Measurements from ENCODE around the gene METTL8. TPM values are rescaled to one million over a fixed set of nuclear protein-coding genes. Genes with fewer than 3 reads are reported as not detected.

METTL8 gene
- total RNA-seq, 1 donor from 2014 or later = 21.7 TPM

DNA sequence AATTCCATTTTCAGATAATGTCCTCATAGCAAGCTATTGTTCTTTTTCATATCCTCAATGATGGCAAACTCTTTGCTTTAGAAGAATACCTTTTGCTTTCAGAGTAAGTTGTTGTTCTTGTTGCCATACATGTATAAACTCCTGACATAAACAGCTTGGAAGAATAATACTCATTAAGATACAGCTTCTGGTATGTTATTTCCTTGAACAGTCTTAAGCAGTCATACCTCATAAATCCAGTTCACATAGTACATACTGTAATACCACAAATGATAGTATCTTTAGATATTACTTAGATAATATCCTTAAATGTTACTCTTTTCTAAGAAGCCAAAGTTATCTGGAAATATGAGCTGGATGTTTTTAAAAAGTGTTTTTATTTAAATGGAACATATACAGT, 23.2 kb downstream of the METTL8 start:
- H3K9me3 Mint-ChIP-seq (ENCODE audit: unreplicated experiment) = no peaks in the 10 kb centered on the region
- peaks cover 2% of the 10 kb centered on the region for H3K36me3 Mint-ChIP-seq (ENCODE audit: unreplicated experiment)
- H3K27ac Mint-ChIP-seq (ENCODE audit: unreplicated experiment) = peak overlapping the region; percentile 92
- no peaks in the 10 kb centered on the region for H3K27me3 Mint-ChIP-seq (ENCODE audit: unreplicated experiment)
- H3K4me3 Mint-ChIP-seq (ENCODE audit: unreplicated experiment) = peak overlapping the region; percentile 2
- H3K4me1 Mint-ChIP-seq (ENCODE audit: unreplicated experiment) = peaks cover 48% of the 10 kb centered on the region
- DNase-seq (ENCODE audit: extremely low spot score, unreplicated experiment) = no peak
- TF ChIP-seq, protein P1, sequence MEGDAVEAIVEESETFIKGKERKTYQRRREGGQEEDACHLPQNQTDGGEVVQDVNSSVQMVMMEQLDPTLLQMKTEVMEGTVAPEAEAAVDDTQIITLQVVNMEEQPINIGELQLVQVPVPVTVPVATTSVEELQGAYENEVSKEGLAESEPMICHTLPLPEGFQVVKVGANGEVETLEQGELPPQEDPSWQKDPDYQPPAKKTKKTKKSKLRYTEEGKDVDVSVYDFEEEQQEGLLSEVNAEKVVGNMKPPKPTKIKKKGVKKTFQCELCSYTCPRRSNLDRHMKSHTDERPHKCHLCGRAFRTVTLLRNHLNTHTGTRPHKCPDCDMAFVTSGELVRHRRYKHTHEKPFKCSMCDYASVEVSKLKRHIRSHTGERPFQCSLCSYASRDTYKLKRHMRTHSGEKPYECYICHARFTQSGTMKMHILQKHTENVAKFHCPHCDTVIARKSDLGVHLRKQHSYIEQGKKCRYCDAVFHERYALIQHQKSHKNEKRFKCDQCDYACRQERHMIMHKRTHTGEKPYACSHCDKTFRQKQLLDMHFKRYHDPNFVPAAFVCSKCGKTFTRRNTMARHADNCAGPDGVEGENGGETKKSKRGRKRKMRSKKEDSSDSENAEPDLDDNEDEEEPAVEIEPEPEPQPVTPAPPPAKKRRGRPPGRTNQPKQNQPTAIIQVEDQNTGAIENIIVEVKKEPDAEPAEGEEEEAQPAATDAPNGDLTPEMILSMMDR (IDR thresholded peaks at IDR 0.05) = no peak

DNA sequence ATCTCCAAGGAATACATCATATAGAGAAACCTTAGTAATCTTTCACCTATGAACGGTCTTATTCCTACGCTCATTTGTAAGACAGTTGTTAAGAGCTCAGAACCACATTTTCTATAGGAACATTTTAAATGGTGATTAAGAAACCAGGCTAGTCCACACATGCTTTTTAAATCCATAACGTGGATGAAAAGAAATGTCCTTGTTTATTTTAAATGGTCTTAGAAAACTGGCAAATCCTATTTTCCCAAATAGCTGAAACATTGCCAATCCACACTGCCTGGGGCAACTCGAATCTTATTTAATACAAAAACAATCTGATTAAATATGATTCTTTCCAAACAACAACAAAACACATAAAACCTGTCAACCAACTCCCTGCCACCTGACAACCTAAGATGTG, 23.7 kb downstream of the METTL8 start:
- peak overlapping the region; percentile 92 for H3K27ac Mint-ChIP-seq (ENCODE audit: unreplicated experiment)
- peak overlapping the region; percentile 2 for H3K4me3 Mint-ChIP-seq (ENCODE audit: unreplicated experiment)

DNA sequence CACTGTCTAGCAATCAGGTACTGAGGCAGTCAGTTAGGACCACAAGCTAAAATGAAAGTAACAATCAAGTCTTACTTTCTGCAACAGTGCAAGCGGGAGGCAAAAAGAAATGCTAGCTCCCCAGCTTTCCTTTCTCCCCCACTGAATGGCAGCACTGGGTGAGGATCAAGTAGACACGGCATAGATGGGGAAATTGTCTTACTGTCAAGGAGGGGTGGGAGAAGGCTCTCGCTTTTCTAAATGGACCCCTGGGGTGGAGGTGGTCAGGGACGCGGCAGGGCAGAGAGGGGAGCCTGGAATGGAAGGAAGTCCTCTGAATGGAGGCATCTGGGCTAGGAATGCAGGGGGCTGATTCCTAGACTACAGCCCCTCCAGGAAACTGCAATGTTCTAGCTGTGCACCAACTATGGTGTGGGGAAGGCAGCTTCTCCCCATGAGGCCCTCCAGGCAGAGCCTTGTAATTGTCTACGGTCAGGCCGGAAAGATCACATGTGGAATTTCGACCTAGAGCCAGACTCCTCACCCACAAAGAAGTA, 24.3 kb downstream of the METTL8 start:
- peak overlapping the region; percentile 92 for H3K27ac Mint-ChIP-seq (ENCODE audit: unreplicated experiment)
- H3K9me3 Mint-ChIP-seq (ENCODE audit: unreplicated experiment) = peaks cover 5% of the 10 kb centered on the region
- H3K27me3 Mint-ChIP-seq (ENCODE audit: unreplicated experiment) = no peaks in the 10 kb centered on the region
- H3K4me3 Mint-ChIP-seq (ENCODE audit: unreplicated experiment) = peak overlapping the region; percentile 71
- H3K4me1 Mint-ChIP-seq (ENCODE audit: unreplicated experiment) = peaks cover 51% of the 10 kb centered on the region
- DNase-seq (ENCODE audit: extremely low spot score, unreplicated experiment) = no peak
- TF ChIP-seq, protein P1 (IDR thresholded peaks at IDR 0.05) = no peak
- peaks cover 2% of the 10 kb centered on the region for H3K36me3 Mint-ChIP-seq (ENCODE audit: unreplicated experiment)

More for the DNA sequence above, 23.7 kb downstream of the METTL8 start:
- peaks cover 2% of the 10 kb centered on the region for H3K36me3 Mint-ChIP-seq (ENCODE audit: unreplicated experiment)
- H3K4me1 Mint-ChIP-seq (ENCODE audit: unreplicated experiment) = peaks cover 48% of the 10 kb centered on the region
- H3K27me3 Mint-ChIP-seq (ENCODE audit: unreplicated experiment) = no peaks in the 10 kb centered on the region
- TF ChIP-seq, protein P1 (IDR thresholded peaks at IDR 0.05) = no peak
- DNase-seq (ENCODE audit: extremely low spot score, unreplicated experiment) = no peak
- peaks cover under 1% of the 10 kb centered on the region for H3K9me3 Mint-ChIP-seq (ENCODE audit: unreplicated experiment)

DNA sequence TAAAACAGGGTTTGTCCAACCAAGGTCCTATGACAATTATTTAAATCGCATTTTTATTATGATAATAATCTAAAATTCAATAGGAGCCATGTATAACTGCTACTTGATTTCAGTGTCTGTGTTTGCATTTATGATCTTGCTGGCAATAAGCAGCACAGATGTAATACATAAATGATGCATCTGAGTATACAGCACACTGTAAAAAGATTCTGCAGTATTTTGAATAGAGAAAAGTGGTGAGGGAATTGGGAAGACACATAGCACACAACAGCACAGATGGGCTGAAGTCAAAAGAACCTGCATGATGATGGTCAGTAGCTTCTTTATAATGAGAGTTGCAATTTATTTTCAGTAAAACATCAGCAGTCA, 26.1 kb downstream of the METTL8 start:
- peaks cover 63% of the 10 kb centered on the region for H3K4me1 Mint-ChIP-seq (ENCODE audit: unreplicated experiment)

DNA sequence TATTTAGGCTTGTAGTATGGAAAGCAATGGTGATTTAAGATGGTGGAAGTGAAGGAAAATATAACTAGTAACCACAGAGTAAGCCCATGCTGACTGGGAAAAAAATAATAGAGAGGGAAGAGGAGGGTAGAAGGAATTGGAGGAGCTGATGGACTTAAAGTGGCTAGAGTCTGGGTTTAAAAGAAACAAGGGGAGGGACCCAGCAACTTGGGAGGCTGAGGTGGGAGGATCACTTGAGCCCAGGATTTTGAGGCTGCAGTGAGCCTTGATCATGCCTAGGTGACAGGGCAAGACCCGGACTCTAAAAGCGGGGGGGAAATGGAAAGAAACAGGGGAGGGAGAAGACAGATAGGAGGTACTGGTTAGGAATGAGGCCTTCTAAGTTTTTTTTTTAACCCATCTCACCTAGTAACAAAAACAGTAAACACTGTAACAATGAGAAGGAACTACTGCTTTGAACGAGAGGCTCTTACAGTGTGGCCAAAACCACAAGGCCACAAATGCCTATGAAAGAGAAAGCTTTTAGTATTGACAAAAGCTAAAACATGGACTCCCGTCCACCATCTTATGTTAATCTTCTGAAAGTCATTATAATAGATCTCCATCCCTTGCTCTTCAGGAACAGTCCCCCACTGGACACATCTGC, 26.6 kb downstream of the METTL8 start:
- Mint-ChIP-seq H3K4me3 (ENCODE audit: unreplicated experiment) (no peak overlapping the region), H3K4me1 (ENCODE audit: unreplicated experiment) (peaks cover 58% of the 10 kb centered on the region), H3K27ac (ENCODE audit: unreplicated experiment) (no peak overlapping the region), H3K9me3 (ENCODE audit: unreplicated experiment) (peaks cover 10% of the 10 kb centered on the region), H3K27me3 (ENCODE audit: unreplicated experiment) (no peaks in the 10 kb centered on the region), H3K36me3 (ENCODE audit: unreplicated experiment) (no peaks in the 10 kb centered on the region)
- TF ChIP-seq, protein P1 (IDR thresholded peaks at IDR 0.05) = no peak
- no peak for DNase-seq (ENCODE audit: extremely low spot score, unreplicated experiment)

More for the DNA sequence above, 26.1 kb downstream of the METTL8 start:
- DNase-seq (ENCODE audit: extremely low spot score, unreplicated experiment) = no peak
- TF ChIP-seq, protein P1 (IDR thresholded peaks at IDR 0.05) = no peak
- peaks cover 8% of the 10 kb centered on the region for H3K9me3 Mint-ChIP-seq (ENCODE audit: unreplicated experiment)
- no peak overlapping the region for H3K27ac Mint-ChIP-seq (ENCODE audit: unreplicated experiment)
- no peaks in the 10 kb centered on the region for H3K27me3 Mint-ChIP-seq (ENCODE audit: unreplicated experiment)
- no peaks in the 10 kb centered on the region for H3K36me3 Mint-ChIP-seq (ENCODE audit: unreplicated experiment)
- H3K4me3 Mint-ChIP-seq (ENCODE audit: unreplicated experiment) = no peak overlapping the region
